ENCODE results near the gene SLC17A9. TPM values are rescaled to one million over a fixed set of nuclear protein-coding genes. Genes with fewer than 3 reads are reported as not detected.
A peak's percentile ranks its signal among the peaks of the same experiment; 100 is the strongest.

SLC17A9 gene
- total RNA-seq, 2 donors from 2014 or later = 10.2 to 11.8 TPM

DNA sequence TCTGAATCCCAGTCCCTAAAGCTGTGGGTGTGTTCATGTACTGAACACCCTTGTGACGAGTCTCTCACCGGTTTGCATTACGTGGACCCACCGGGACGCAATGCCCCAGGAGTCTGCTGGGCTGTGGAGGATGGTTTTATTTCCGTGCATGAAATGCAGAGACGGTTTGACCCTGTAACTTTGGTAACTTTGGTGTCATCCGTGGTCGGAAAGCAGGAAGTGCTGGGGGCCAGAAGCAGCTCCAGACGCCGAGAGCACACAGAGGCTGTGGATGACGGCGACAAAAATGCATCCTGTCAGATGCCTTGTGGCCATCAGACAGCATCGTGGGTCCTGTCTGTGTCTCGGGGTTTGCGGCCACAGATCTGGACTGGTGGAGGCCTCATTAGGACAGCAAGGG lies 47.1 kb downstream of the SLC17A9 start:
- DNase-seq (no peak), ATAC-seq (replicated peaks in 1 of 2) (peak in 1 of 2 donors; percentile 25)
- Mint-ChIP-seq H3K27me3 (ENCODE audit: low read depth) (peaks cover 60% of the 10 kb centered on the region), H3K27ac (no peak overlapping the region), H3K4me3 (no peak overlapping the region), H3K4me1 (ENCODE audit: low read depth) (no peaks in the 10 kb centered on the region), H3K36me3 (ENCODE audit: insufficient read depth in 2 of 2) (no peaks in the 10 kb centered on the region), H3K9me3 (no peaks in the 10 kb centered on the region)

DNA sequence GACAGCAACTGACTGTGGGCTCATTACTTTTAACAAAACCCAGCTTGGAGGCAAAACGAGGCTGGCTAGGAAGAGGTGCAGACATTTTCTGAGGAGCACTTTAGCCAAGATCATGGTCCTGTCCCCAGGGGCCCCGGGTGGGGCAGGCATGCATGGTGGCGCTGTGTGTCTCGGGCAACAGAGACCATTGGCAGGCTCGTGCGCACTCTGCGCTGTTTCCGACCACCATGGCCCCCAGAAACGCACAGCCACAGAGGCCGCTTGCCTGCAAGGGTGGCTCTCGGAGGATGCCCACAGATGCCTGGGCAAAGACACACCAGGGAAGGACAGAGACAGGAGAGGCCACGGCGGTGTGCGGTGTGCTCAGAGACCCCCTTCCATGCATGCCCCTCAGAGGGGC lies 47.5 kb downstream of the SLC17A9 start:
- ATAC-seq (replicated peaks in 1 of 2) (no peak), DNase-seq (no peak)
- Mint-ChIP-seq H3K9me3 (no peaks in the 10 kb centered on the region), H3K36me3 (ENCODE audit: insufficient read depth in 2 of 2) (no peaks in the 10 kb centered on the region), H3K4me1 (ENCODE audit: low read depth) (no peaks in the 10 kb centered on the region), H3K4me3 (no peak overlapping the region), H3K27ac (no peak overlapping the region), H3K27me3 (ENCODE audit: low read depth) (peaks cover 62% of the 10 kb centered on the region)

DNA sequence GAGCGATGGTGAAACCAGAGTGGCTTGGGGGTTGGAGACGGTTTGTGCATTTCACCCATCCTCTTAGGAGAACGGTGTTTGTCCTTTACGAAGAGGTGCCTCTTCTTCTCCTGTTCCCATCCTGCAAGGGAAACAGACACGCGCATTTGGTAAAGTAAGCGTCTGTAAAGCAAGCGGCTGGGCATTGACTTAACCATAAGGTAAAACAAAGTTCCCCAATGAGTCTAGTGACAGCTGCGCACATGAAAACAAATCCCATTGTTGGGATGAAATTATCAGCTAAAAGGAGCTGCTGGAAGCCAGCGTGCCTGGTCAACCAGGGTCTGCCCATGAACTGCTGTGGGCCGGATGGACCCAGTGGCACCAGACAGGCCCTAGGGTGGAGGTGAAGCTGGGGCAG lies 48.4 kb downstream of the SLC17A9 start:
- ATAC-seq (replicated peaks in 1 of 2) = no peak
- Mint-ChIP-seq H3K27me3 (ENCODE audit: low read depth) (peaks cover 67% of the 10 kb centered on the region), H3K4me1 (ENCODE audit: low read depth) (no peaks in the 10 kb centered on the region), H3K27ac (no peak overlapping the region), H3K4me3 (no peak overlapping the region), H3K36me3 (ENCODE audit: insufficient read depth in 2 of 2) (no peaks in the 10 kb centered on the region), H3K9me3 (no peaks in the 10 kb centered on the region)
- no peak for DNase-seq

DNA sequence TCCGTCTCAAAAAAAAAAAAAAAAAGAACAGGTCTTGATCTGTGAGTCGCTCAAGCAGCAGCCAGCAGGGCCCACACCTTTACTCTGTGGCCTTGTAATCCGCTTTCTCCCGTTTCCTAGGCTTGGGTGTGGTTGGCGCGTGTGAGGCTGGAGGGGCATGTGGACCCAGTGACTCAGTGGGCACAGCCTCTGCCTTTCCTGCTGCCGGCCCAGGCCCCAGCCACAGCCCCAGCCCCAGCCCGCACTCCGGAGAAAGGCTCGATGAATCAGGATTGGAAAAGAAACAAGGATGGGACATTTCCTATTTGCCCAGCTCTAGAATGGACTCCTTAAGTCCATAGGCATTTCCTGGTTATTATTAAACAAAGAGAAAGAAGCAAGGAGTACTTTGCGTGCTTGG lies 50.0 kb downstream of the SLC17A9 start:
- H3K27me3 Mint-ChIP-seq (ENCODE audit: low read depth) = peaks cover 68% of the 10 kb centered on the region
- no peaks in the 10 kb centered on the region for H3K36me3 Mint-ChIP-seq (ENCODE audit: insufficient read depth in 2 of 2)
- no peaks in the 10 kb centered on the region for H3K9me3 Mint-ChIP-seq
- no peak overlapping the region for H3K4me3 Mint-ChIP-seq
- no peaks in the 10 kb centered on the region for H3K4me1 Mint-ChIP-seq (ENCODE audit: low read depth)
- no peak for ATAC-seq (replicated peaks in 1 of 2)
- DNase-seq = no peak
- H3K27ac Mint-ChIP-seq = no peak overlapping the region

DNA sequence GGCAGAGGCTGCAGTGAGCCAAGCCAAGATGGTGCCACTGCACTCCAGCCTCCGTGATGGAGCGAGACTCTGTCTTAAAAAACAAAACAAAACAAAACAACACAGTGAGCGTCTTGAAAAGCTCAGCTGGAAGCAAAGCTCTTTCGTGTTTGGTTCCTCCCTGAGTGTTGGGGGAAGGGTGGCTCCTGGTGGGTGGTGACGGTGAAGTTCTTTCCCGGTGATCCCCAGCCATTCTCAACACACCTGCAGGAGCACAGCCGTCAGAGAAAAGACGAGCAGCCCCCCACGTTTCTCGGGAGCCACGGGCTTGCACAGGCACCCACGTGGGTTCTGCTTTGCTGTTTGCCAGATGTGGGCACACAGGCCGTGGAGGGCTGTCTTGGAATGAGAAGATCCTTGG lies 51.0 kb downstream of the SLC17A9 start:
- Mint-ChIP-seq H3K27me3 (ENCODE audit: low read depth) (peaks cover 67% of the 10 kb centered on the region), H3K4me3 (no peak overlapping the region)

DNA sequence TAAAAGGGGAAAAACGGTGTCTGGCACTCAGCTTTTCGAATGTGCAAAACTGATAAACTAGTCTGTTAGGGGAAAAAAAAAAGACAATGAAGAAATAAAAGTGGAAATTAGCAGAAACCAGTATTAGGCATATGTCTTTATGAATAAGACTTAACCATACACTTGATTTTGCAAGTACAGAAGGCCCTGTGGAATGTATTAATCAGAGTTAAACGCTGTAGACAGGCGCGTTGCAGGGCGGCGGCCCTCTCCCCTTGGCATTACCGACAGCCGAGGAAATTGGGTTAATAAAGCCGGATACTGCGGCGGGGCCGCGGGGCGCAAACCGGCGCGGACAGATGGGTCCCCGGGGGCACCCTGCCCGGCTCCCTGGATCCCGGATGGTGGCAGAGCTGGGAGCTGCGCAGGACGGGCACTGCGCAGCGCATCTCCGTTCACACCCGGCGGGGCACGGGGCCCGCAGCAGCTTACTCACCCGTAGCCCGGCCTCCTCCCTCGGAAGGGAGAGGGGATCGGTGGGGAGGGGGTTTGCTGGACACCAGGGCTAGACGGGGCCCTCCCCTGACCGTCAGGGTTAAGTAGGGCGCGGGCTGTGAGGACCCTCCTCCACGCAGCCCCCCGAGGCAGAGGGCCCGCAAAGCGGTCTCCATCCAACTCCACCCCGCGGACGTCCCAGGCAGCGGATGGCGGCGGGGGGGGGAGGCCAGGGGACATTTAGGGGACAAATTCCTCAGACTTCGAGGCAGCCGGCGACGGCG lies 52.3 kb downstream of the SLC17A9 start:
- DNase-seq = no peak
- Mint-ChIP-seq H3K4me1 (ENCODE audit: low read depth) (peaks cover 14% of the 10 kb centered on the region), H3K9me3 (no peaks in the 10 kb centered on the region), H3K36me3 (ENCODE audit: insufficient read depth in 2 of 2) (no peaks in the 10 kb centered on the region), H3K27ac (peak overlapping the region; percentile 67), H3K27me3 (ENCODE audit: low read depth) (peaks cover 67% of the 10 kb centered on the region), H3K4me3 (peak overlapping the region in 1 of 2 donors; percentile 35)
- ATAC-seq (replicated peaks in 1 of 2) = no peak

More for the DNA sequence above, 51.0 kb downstream of the SLC17A9 start:
- ATAC-seq (replicated peaks in 1 of 2) (no peak), DNase-seq (no peak)
- Mint-ChIP-seq H3K36me3 (ENCODE audit: insufficient read depth in 2 of 2) (no peaks in the 10 kb centered on the region), H3K27ac (no peak overlapping the region), H3K9me3 (no peaks in the 10 kb centered on the region), H3K4me1 (ENCODE audit: low read depth) (peaks cover 4% of the 10 kb centered on the region)

DNA sequence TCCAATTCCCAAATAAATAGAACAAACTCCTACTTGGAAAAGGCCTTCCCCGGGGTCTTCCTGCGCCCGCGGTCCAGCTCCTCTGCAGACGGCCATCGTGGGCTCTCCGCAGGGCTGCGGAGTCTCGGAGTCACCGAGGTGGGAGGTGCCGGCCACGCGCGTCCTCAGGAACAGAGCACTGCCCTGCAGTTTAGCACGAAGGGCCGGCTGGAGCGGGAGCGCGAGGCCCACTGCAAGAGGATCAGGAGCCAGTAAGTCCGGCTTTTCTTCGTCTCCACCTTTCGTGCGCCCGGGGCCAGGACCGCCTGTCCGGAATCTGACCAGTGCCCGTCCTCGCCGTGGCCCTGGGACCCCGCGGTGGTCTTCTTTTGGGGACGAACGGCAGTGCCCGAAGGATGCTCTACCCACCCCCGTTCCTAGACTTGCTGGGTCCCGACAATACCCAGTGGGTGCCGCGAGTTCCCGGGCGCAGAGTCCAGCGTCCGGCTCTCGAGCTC lies 52.9 kb downstream of the SLC17A9 start:
- no peak overlapping the region for H3K27ac Mint-ChIP-seq
- peaks cover 67% of the 10 kb centered on the region for H3K27me3 Mint-ChIP-seq (ENCODE audit: low read depth)
- H3K4me1 Mint-ChIP-seq (ENCODE audit: low read depth) = peaks cover 20% of the 10 kb centered on the region

DNA sequence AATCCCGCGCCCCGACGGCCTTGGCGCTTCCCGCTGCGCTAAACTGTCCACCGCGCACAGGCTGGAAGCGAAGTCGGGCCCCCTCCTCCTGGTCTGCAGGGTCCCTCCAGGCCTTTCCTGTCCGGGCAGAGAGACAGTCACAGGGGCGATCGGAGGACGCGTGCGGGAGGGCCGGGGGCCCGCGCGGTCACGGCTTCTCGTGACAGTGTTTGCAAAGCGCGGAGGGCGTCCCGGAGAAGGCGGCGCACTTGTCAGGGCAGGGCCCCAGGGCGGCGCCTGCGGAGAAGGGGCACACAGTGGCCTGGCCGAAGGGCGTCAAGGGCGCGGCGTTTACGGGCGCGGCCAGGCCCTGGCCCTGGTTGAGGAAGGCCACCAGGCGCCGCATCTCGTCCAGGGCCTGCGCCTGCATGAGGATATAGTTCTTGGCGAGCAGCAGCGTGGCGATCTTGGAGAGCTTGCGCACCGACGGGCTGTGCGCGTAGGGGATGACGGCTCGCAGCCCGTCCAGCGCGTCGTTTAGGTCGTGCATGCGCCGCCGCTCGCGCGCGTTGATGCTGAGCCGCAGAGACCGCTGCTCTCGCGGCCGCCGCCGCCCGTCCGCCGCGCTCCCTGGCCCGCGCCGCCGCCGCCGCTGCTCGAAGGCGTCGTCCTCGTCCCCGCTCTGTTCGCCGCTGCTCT lies 53.5 kb downstream of the SLC17A9 start:
- H3K9me3 Mint-ChIP-seq = no peaks in the 10 kb centered on the region
- H3K27ac Mint-ChIP-seq = no peak overlapping the region
- peaks cover 67% of the 10 kb centered on the region for H3K27me3 Mint-ChIP-seq (ENCODE audit: low read depth)
- no peak for ATAC-seq (replicated peaks in 1 of 2)
- H3K36me3 Mint-ChIP-seq (ENCODE audit: insufficient read depth in 2 of 2) = no peaks in the 10 kb centered on the region
- peaks cover 23% of the 10 kb centered on the region for H3K4me1 Mint-ChIP-seq (ENCODE audit: low read depth)
- peak overlapping the region; percentile 24 to 29 for H3K4me3 Mint-ChIP-seq
- peak; percentile 15 to 17 for DNase-seq

More for the DNA sequence above, 52.9 kb downstream of the SLC17A9 start:
- no peak for DNase-seq
- Mint-ChIP-seq H3K9me3 (no peaks in the 10 kb centered on the region), H3K4me3 (peak overlapping the region; percentile 24 to 29), H3K36me3 (ENCODE audit: insufficient read depth in 2 of 2) (no peaks in the 10 kb centered on the region)
- no peak for ATAC-seq (replicated peaks in 1 of 2)

DNA sequence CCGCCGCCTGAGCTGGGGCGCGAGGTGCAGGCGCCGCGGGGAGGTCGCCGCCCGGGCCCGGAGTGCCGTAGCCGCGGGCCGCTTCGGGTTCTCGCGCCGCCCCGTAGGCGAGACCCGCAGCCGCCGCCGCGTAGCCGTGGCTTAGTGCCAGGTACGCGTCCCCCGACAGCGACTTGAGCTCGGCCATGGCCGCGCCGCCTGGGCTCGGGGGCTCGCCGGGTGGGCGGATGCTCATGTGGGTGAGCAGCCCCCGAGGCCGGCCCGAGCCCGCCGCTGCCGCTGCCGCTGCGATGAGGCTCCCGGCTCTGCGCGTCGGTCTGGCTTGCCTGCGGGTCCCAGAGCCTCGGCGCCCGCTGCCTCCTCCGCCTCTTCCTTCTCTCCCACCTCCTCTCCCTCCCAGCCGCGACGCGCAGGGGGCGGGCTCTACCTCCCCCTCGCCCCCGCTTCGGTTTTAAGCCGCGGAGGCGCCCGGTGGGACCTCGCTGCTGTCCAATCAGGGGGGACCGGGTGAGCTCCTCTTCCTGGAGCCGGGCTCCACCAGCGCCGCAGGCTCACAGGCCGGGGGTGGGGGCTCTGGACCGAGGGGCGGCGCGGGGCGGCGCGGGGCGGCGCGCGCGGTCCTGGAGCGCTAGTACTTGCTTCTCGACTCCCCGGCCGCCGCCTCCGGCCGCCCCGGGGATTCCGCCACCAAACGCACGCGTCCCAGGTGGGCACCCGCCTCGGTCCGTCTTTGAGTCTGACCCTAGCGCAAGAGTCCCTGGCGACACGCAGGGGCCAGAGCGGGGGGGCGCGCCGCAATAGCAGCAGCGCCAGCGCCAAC lies 54.2 kb downstream of the SLC17A9 start, which contains the start of gene BHLHE23:
BHLHE23 (minus strand) TSS at position 425 of the 820 bp plus-strand sequence; CDS start at position 235, 190 bp downstream.
- Mint-ChIP-seq H3K27me3 (ENCODE audit: low read depth) (peaks cover 68% of the 10 kb centered on the region), H3K27ac (no peak within 1 kb of the TSS), H3K9me3 (no peaks in the 10 kb centered on the region), H3K4me1 (ENCODE audit: low read depth) (peaks cover 23% of the 10 kb centered on the region), H3K4me3 (peak within 1 kb of the TSS; percentile 62 to 70), H3K36me3 (ENCODE audit: insufficient read depth in 2 of 2) (no peaks in the 10 kb centered on the region)
- peak in 1 of 2 donors; percentile 20 for DNase-seq
- ATAC-seq (replicated peaks in 1 of 2) = no peak

DNA sequence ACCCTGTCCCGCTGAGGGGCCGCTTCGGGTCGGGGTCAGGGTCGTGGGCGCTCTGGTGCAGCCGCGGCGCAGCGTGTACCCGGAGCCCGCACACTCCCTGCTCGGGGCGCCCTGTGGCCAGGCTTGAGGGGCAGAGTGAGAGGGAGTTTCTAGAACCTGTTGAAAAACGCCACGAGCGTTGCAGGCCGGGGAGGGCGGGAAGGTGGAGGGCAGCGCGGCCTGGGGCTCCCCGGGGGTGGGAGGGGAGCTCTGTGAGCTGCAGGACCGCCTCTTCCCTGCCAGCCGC lies 54.8 kb downstream of the SLC17A9 start:
- peaks cover 23% of the 10 kb centered on the region for H3K4me1 Mint-ChIP-seq (ENCODE audit: low read depth)

DNA sequence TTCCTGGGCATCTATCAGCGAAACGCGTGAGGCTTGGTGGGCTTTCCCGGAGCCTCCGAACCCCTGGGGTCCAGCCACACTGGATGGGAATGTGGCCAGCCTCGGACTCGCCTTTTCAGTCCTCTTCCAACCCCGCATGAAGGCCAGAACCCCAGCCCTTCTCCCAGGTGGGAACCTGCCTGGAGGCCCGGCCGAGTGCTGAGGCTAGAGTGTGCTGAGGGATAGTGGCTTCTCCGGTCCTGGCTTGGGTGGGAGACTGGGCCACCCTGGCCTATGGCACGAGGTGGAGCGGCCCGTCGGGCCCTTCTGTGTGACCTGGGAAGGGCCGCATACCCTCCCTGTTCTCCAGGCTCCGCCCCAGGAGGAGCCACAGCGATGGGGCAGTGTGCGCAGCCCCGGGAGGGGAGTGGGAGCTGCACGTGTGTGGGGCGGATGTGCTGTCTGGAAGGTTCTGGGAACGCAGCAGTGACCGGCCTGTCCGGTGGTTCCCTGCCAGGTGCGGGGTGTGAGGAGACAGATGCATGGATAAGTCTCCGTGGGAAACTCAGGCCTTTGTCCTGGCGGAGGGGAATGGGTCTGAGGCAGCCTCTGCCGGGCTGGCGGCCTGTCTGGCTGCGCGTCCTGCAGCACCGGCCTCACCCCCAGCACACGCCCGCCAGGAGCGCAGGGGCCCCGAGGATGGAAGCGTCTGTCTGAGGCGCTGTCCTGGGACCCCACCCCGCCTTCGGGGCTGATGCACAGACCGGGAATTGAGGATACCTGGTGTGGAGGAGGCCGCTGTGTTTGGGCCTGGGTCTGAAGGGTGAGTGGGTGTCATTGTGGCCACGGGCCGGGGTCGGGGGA lies 55.4 kb downstream of the SLC17A9 start:
- Mint-ChIP-seq H3K36me3 (ENCODE audit: insufficient read depth in 2 of 2) (no peaks in the 10 kb centered on the region), H3K4me3 (peak overlapping the region in 1 of 2 donors; percentile 94), H3K27ac (no peak overlapping the region), H3K9me3 (peaks cover 0 to under 1% of the 10 kb centered on the region in 2 donors), H3K4me1 (ENCODE audit: low read depth) (peaks cover 23% of the 10 kb centered on the region), H3K27me3 (ENCODE audit: low read depth) (peaks cover 63% of the 10 kb centered on the region)
- no peak for DNase-seq
- no peak for ATAC-seq (replicated peaks in 1 of 2)

More for the DNA sequence above, 54.8 kb downstream of the SLC17A9 start:
- Mint-ChIP-seq H3K27me3 (ENCODE audit: low read depth) (peaks cover 66% of the 10 kb centered on the region), H3K27ac (no peak overlapping the region), H3K4me3 (peak overlapping the region in 1 of 2 donors; percentile 24), H3K36me3 (ENCODE audit: insufficient read depth in 2 of 2) (no peaks in the 10 kb centered on the region), H3K9me3 (no peaks in the 10 kb centered on the region)
- ATAC-seq (replicated peaks in 1 of 2) = no peak
- no peak for DNase-seq

DNA sequence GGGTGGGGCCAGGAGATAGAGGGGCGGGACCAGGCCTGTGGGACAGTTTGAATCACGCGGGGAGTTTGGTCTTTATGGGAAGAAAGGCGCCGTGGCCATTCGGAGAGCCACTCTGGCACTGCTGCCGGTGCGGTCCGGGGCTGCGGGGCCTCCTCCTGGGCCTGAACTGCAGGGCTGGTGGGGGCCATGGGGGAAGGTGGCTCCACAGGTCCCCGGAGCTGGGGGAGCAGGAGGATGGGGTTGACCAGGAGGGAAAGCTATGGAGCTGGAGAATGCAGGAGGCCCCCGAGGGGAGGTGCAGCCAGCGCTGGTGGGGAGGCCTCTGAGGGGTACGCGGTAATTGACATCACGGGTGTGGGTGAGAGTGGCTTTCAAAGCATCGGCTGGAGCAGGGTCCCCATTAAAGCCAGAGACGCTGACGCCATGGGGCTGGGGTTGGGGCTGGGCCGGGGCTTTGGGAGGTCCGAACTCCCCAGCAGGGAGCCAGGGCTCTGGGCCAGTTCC lies 56.1 kb downstream of the SLC17A9 start:
- H3K4me3 Mint-ChIP-seq = peak overlapping the region; percentile 12 to 94
- H3K9me3 Mint-ChIP-seq = peaks cover 0 to 7% of the 10 kb centered on the region in 2 donors
- no peak for DNase-seq
- peaks cover 23% of the 10 kb centered on the region for H3K4me1 Mint-ChIP-seq (ENCODE audit: low read depth)
- ATAC-seq (replicated peaks in 1 of 2) = peak; percentile 1 to 5
- H3K27me3 Mint-ChIP-seq (ENCODE audit: low read depth) = peaks cover 56% of the 10 kb centered on the region
- peaks cover 4 to 5% of the 10 kb centered on the region in 2 donors for H3K36me3 Mint-ChIP-seq (ENCODE audit: insufficient read depth in 2 of 2)
- H3K27ac Mint-ChIP-seq = no peak overlapping the region
